Neural progenitor cell (in vitro differentiated cells): Measurements from ENCODE around the gene TSPAN18. TPM values are rescaled to one million over a fixed set of nuclear protein-coding genes. Genes with fewer than 3 reads are reported as not detected.

Source experiments
- DNase-seq: peaks from one replicate; pipeline ENCODE4 v3.0.0-alpha.2; 2016; ENCODE audit warnings: low spot score
- H2AFZ ChIP-seq: fragments of 200-600 bp; sonication (generic); replicated peaks from 2 replicates; pipeline ENCODE4 v1.6.1; 2016; ENCODE audit warnings: antibody characterized with exemption
- H3F3A ChIP-seq: fragments of 200-600 bp; sonication (generic); 2 replicates; pipeline ENCODE4 v1.6.1; 2016; ENCODE audit warnings: antibody characterized with exemption, low read depth
- H3K27ac ChIP-seq: fragments of 200-600 bp; sonication (generic); 2 replicates; pipeline ENCODE4 v1.5.1; 2016; ENCODE audit warnings: mild to moderate bottlenecking
- H3K27me3 ChIP-seq: fragments of 200-600 bp; sonication (generic); 2 replicates; pipeline ENCODE4 v1.6.1; 2016; ENCODE audit warnings: mild to moderate bottlenecking, moderate library complexity
- H3K36me3 ChIP-seq: fragments of 200-600 bp; sonication (generic); 2 replicates; pipeline ENCODE4 v1.5.1; 2016
- H3K4me1 ChIP-seq: fragments of 200-600 bp; sonication (generic); 2 replicates; pipeline ENCODE4 v1.6.1; 2016; ENCODE audit warnings: mixed run types
- H3K4me2 ChIP-seq: fragments of 200-600 bp; sonication (generic); 2 replicates; pipeline ENCODE4 v1.6.1; 2016
- H3K4me3 ChIP-seq: fragments of 200-600 bp; sonication (generic); 2 replicates; pipeline ENCODE4 v1.5.1; 2016
- H3K79me2 ChIP-seq: fragments of 200-600 bp; sonication (generic); 2 replicates; pipeline ENCODE4 v1.6.1; 2016; ENCODE audit warnings: low read depth
- H3K9ac ChIP-seq: fragments of 200-600 bp; sonication (generic); 2 replicates; pipeline ENCODE4 v1.6.1; 2016
- H3K9me3 ChIP-seq: fragments of 200-600 bp; sonication (generic); 2 replicates; pipeline ENCODE4 v1.5.1; 2016; ENCODE audit warnings: low read depth
- H4K20me1 ChIP-seq: fragments of 200-600 bp; sonication (generic); 2 replicates; pipeline ENCODE4 v1.6.1; 2016; ENCODE audit warnings: low read depth
- H3K27ac Mint-ChIP-seq: 3 replicates; pipeline ENCODE4 v1.8.0; 2021; ENCODE audit warnings: mixed read lengths
- H3K27me3 Mint-ChIP-seq: 2 replicates; pipeline ENCODE4 v1.8.0; 2022; ENCODE audit warnings: low read depth, mild to moderate bottlenecking, inconsistent platforms, moderate library complexity, mixed read lengths; ENCODE audit not compliant: insufficient read depth
- H3K36me3 Mint-ChIP-seq: 3 replicates; pipeline ENCODE4 v1.8.0; 2021; ENCODE audit warnings: mixed read lengths
- H3K4me1 Mint-ChIP-seq: 3 replicates; pipeline ENCODE4 v1.8.0; 2021; ENCODE audit warnings: mixed read lengths
- H3K4me3 Mint-ChIP-seq: 3 replicates; pipeline ENCODE4 v1.8.0; 2021; ENCODE audit warnings: mild to moderate bottlenecking, moderate library complexity, mixed read lengths
- H3K9me3 Mint-ChIP-seq: 3 replicates; pipeline ENCODE4 v1.8.0; 2020; ENCODE audit warnings: mixed read lengths
- EZH2 ChIP-seq: fragments of 200-600 bp; sonication (generic); IDR thresholded peaks from 2 replicates; pipeline ENCODE4 v1.6.1; 2017; ENCODE audit warnings: antibody characterized with exemption, mild to moderate bottlenecking, moderate library complexity
- EZH2phosphoT487 ChIP-seq: fragments of 200-600 bp; sonication (generic); IDR thresholded peaks from 2 replicates; pipeline ENCODE4 v1.6.1; 2017; ENCODE audit warnings: antibody characterized with exemption
- total RNA-seq: library from RNA; depleted of rRNA; stranded (reverse); fragments of >200 nt; gene quantifications from 2 replicates; pipeline ENCODE4 v1.2.3, GENCODE V29; 2015; ENCODE audit warnings: low replicate concordance
- TF ChIP-seq, protein P1 (sequence below): fragments of 200-600 bp; sonication (generic); IDR thresholded peaks from 2 replicates; pipeline ENCODE4 v1.5.1; 2017; ENCODE audit warnings: antibody characterized with exemption, mild to moderate bottlenecking

The TSPAN18 gene
- total RNA-seq, 1 donor from 2014 or later: 16.5 TPM

DNA sequence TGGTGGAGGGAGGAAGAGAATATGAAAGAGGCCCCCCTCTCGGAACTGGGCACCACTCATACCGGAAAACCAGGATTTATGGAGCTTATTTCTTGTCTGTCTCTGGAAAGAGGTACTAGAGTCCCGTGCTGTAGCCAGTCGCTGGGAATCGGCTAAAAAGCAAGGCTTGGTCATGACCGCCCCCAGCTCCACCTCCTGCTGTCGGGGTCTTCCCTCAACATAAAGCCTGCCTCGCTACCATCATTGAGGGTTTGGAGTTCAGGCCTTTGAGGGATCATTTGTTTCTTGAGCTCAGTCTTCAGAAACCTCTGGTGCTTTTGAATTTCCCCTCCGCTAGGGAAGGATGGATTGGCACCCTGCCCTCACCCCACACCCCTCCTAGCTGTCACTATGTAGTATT, 97.1 kb downstream of the TSPAN18 start:
- peaks cover 82% of the 10 kb centered on the region for H4K20me1 ChIP-seq
- TF ChIP-seq, protein P1, sequence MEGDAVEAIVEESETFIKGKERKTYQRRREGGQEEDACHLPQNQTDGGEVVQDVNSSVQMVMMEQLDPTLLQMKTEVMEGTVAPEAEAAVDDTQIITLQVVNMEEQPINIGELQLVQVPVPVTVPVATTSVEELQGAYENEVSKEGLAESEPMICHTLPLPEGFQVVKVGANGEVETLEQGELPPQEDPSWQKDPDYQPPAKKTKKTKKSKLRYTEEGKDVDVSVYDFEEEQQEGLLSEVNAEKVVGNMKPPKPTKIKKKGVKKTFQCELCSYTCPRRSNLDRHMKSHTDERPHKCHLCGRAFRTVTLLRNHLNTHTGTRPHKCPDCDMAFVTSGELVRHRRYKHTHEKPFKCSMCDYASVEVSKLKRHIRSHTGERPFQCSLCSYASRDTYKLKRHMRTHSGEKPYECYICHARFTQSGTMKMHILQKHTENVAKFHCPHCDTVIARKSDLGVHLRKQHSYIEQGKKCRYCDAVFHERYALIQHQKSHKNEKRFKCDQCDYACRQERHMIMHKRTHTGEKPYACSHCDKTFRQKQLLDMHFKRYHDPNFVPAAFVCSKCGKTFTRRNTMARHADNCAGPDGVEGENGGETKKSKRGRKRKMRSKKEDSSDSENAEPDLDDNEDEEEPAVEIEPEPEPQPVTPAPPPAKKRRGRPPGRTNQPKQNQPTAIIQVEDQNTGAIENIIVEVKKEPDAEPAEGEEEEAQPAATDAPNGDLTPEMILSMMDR: no peak
- no peak for TF ChIP-seq EZH2phosphoT487
- TF ChIP-seq EZH2: no peak
- peak overlapping the region; percentile 76 for H3K4me2 ChIP-seq
- H3K4me3 ChIP-seq: peak overlapping the region; percentile 29
- no peak overlapping the region for H3K9ac ChIP-seq
- peak; percentile 52 for DNase-seq
- peaks cover 7% of the 10 kb centered on the region for H3K79me2 ChIP-seq
- Mint-ChIP-seq H3K9me3 (peaks cover 5% of the 10 kb centered on the region), H3K27ac (peak overlapping the region; percentile 100), H3K36me3 (peaks cover 26% of the 10 kb centered on the region), H3K4me3 (peak overlapping the region; percentile 75), H3K27me3 (peaks cover 4% of the 10 kb centered on the region), H3K4me1 (peaks cover 79% of the 10 kb centered on the region)
- H2AFZ ChIP-seq: no peak overlapping the region
- no peaks in the 10 kb centered on the region for H3K9me3 ChIP-seq
- peaks cover 30% of the 10 kb centered on the region for H3K27me3 ChIP-seq
- H3K36me3 ChIP-seq: no peaks in the 10 kb centered on the region
- peaks cover 40% of the 10 kb centered on the region for H3K4me1 ChIP-seq
- H3K27ac ChIP-seq: peak overlapping the region; percentile 88
- H3F3A ChIP-seq: peaks cover 34% of the 10 kb centered on the region

- no peaks in the 10 kb centered on the region for H3K9me3 ChIP-seq
- H3K27ac ChIP-seq: peak overlapping the region; percentile 92
- TF ChIP-seq EZH2phosphoT487: no peak
- TF ChIP-seq, protein P1: no peak
- TF ChIP-seq EZH2: no peak
- no peak overlapping the region for H3K9ac ChIP-seq
- Mint-ChIP-seq H3K9me3 (peaks cover 5% of the 10 kb centered on the region), H3K4me3 (peak overlapping the region; percentile 75), H3K4me1 (peaks cover 79% of the 10 kb centered on the region), H3K27me3 (peaks cover 4% of the 10 kb centered on the region), H3K36me3 (peaks cover 24% of the 10 kb centered on the region), H3K27ac (peak overlapping the region; percentile 100)
- peaks cover 7% of the 10 kb centered on the region for H3K79me2 ChIP-seq
- peaks cover 81% of the 10 kb centered on the region for H4K20me1 ChIP-seq
- peaks cover 34% of the 10 kb centered on the region for H3F3A ChIP-seq
- DNase-seq: peak; percentile 96
- no peak overlapping the region for H2AFZ ChIP-seq
- peaks cover 34% of the 10 kb centered on the region for H3K27me3 ChIP-seq
- H3K4me2 ChIP-seq: peak overlapping the region; percentile 76
- peaks cover 41% of the 10 kb centered on the region for H3K4me1 ChIP-seq
- no peaks in the 10 kb centered on the region for H3K36me3 ChIP-seq
- peak overlapping the region; percentile 29 for H3K4me3 ChIP-seq
Measured at GRCh38 chr11:44824300-44824704, 97.5 kb downstream of the TSPAN18 start.

DNA sequence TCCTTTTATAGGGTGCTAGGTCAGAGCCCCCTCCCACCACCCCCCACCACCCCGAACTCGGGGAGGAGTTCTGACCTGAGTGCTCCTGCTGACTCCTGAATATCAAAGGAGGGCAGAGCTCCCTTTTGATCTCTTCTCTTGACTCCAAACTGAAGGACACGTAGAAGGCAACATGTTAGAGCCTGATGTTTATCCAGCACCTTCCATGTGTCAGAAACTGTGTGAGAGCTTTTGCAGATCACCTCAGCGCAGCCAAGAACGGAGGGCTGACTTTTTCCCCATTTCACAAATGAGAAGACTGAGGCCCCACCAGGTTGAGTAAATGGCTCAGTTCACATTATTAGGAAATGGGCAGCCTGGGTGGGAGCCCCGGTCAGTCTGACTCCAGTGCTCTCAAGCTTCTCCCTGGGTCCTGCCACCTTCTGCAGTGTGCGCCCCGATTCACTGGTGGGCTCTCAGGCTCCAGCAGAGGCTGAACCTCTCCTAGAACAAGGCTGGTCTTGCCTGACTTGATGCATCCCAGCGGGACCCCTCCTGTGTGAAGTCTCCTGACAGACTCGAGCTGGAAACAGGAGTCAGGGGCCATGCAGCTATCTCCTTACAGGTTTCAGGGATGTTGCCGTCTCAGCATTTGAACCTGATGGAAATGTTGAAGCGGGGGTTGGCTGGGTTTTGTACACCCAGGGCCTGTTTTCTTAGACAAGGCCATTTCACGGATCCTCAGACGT, 98.5 kb downstream of the TSPAN18 start:
- H3K36me3 ChIP-seq: no peaks in the 10 kb centered on the region
- Mint-ChIP-seq H3K27me3 (peaks cover 4% of the 10 kb centered on the region), H3K4me3 (peak overlapping the region; percentile 75), H3K36me3 (peaks cover 22% of the 10 kb centered on the region), H3K9me3 (peaks cover 5% of the 10 kb centered on the region), H3K4me1 (peaks cover 77% of the 10 kb centered on the region), H3K27ac (peak overlapping the region; percentile 100)
- H3K4me2 ChIP-seq: peak overlapping the region; percentile 74
- H3K9ac ChIP-seq: no peak overlapping the region
- H3K79me2 ChIP-seq: peaks cover 7% of the 10 kb centered on the region
- H3K27ac ChIP-seq: peak overlapping the region; percentile 92
- DNase-seq: no peak
- H2AFZ ChIP-seq: no peak overlapping the region
- H3K9me3 ChIP-seq: no peaks in the 10 kb centered on the region
- H3K4me3 ChIP-seq: peak overlapping the region; percentile 29
- H3F3A ChIP-seq: peaks cover 34% of the 10 kb centered on the region
- peaks cover 75% of the 10 kb centered on the region for H4K20me1 ChIP-seq
- peaks cover 43% of the 10 kb centered on the region for H3K27me3 ChIP-seq
- no peak for TF ChIP-seq EZH2phosphoT487
- no peak for TF ChIP-seq EZH2
- TF ChIP-seq, protein P1: no peak
- peaks cover 41% of the 10 kb centered on the region for H3K4me1 ChIP-seq
